Lung (tissue), 12 donors: ENCODE measurements around the gene SLC46A2. TPM values are rescaled to one million over a fixed set of nuclear protein-coding genes. Genes with fewer than 3 reads are reported as not detected.

ENCODE experiments used
- ATAC-seq: fragments of 200-7000 bp; cut with Tn5 transposase; one replicate; pipeline ENCODE4 v1.9.1; 2020; ENCODE audit warnings: moderate number of reproducible peaks; ENCODE audit not compliant: insufficient read depth, low FRiP score
- DNase-seq, 3 donors: peaks; one replicate each; pipeline ENCODE4 v3.0.0-alpha.2; 2013 to 2017
- H3K27ac ChIP-seq, 2 donors: one replicate each; pipeline ENCODE4 v1.5.1; 2013; ENCODE audit warnings: mild to moderate bottlenecking in 2 of 2, moderate library complexity in 2 of 2, control low read depth in 1 of 2, inconsistent platforms in 1 of 2, low read depth in 1 of 2, low read length in 1 of 2
- H3K27me3 ChIP-seq, 3 donors: one replicate each; pipeline ENCODE4 v1.5.1; 2013; ENCODE audit warnings: low read length in 2 of 3; ENCODE audit not compliant: control insufficient read depth in 3 of 3, insufficient read depth in 3 of 3
- H3K36me3 ChIP-seq, 4 donors: one replicate each; pipeline ENCODE4 v1.5.1; 2013; ENCODE audit warnings: low read length in 4 of 4, mild to moderate bottlenecking in 1 of 4, moderate library complexity in 1 of 4; ENCODE audit not compliant: control insufficient read depth in 4 of 4, insufficient read depth in 4 of 4
- H3K4me1 ChIP-seq, 5 donors: one replicate each; pipeline ENCODE4 v1.5.1; 2013; ENCODE audit warnings: low read length in 5 of 5, mild to moderate bottlenecking in 2 of 5, moderate library complexity in 1 of 5; ENCODE audit not compliant: control insufficient read depth in 5 of 5, insufficient read depth in 5 of 5
- H3K4me3 ChIP-seq: one replicate; pipeline ENCODE4 v1.5.1; 2013; ENCODE audit warnings: mild to moderate bottlenecking, control low read depth, moderate library complexity
- H3K9ac ChIP-seq, 2 donors: one replicate each; pipeline ENCODE4 v1.5.1; 2013; ENCODE audit warnings: low read length in 2 of 2, control low read depth in 1 of 2; ENCODE audit not compliant: insufficient read depth in 1 of 2
- H3K9me3 ChIP-seq, 4 donors: one replicate each; pipeline ENCODE4 v1.5.1; 2013; ENCODE audit warnings: low read length in 3 of 4, mild to moderate bottlenecking in 1 of 4, moderate library complexity in 1 of 4; ENCODE audit not compliant: control insufficient read depth in 4 of 4, insufficient read depth in 3 of 4
- CTCF ChIP-seq: IDR thresholded peaks from 2 replicates; pipeline ENCODE4 v1.5.1; 2012; ENCODE audit warnings: mild to moderate bottlenecking; ENCODE audit errors: control extremely low read depth, extremely low read depth
- whole genome bisulfite sequencing, 2 donors: extraction: QIAGEN DNeasy Blood & Tissue Kit; methylation state at CpG; one replicate each; pipeline ENCODE4 v1.1.7; 2013; 5-methylcytosine and 5-hydroxymethylcytosine counted together
- polyA plus RNA-seq, 2 donors: library from polyadenylated mRNA; stranded (reverse); fragments of 200-250 nt; gene quantifications; one replicate each; pipeline ENCODE4 v1.2.1, GENCODE V29; 2013
- total RNA-seq, 2 donors: library from RNA; depleted of rRNA in 1 of 2; stranded (reverse); fragments of >200 nt in 1 of 2; gene quantifications; one replicate each; pipeline ENCODE4 v1.2.1, GENCODE V29; 2014 to 2021
- donor health status: control.
- donor health status: control.
- donor health status: Bipolar disorder and iron deficiency.
- donor health status: healthy.
- donor health status: DM: yes; HTN: yes; CAD: no.

Gene SLC46A2
- total and polyA plus RNA-seq, 4 donors = 0.20 to 18.5 (median 13.6) TPM

- no peak for TF ChIP-seq CTCF
- Histone ChIP-seq H3K9ac (no peak overlapping the region), H3K36me3 (peaks cover 0 to 15% (median 1%) of the 10 kb centered on the region in 4 donors), H3K9me3 (no peaks in the 10 kb centered on the region), H3K27ac (peak overlapping the region in 1 of 2 donors; percentile 20), H3K4me3 (no peak overlapping the region), H3K4me1 (peaks cover 0 to 12% (median 6%) of the 10 kb centered on the region in 5 donors), H3K27me3 (no peaks in the 10 kb centered on the region)
- WGBS, 2 donors = 53 to 67% methylated on average over 13 of the region's 13 CpGs
- ATAC-seq (no peak), DNase-seq (peak in 1 of 3 donors; percentile 39)
Observed at GRCh38 chr9:112852741-112853504, 37.8 kb downstream of the SLC46A2 start.

- H3K9me3 ChIP-seq = no peaks in the 10 kb centered on the region
- no peak overlapping the region for H3K27ac ChIP-seq
- 96 to 99% methylated on average over 6 of the region's 6 CpGs for WGBS, 2 donors
- no peaks in the 10 kb centered on the region for H3K27me3 ChIP-seq
- ATAC-seq (no peak), DNase-seq (no peak)
- peaks cover 0 to 15% (median 1%) of the 10 kb centered on the region in 4 donors for H3K36me3 ChIP-seq
- H3K4me1 ChIP-seq = peaks cover 0 to 14% (median 3%) of the 10 kb centered on the region in 5 donors
- TF ChIP-seq CTCF = no peak
- H3K4me3 ChIP-seq = no peak overlapping the region
- H3K9ac ChIP-seq = no peak overlapping the region
Observed at GRCh38 chr9:112850840-112851239, 39.8 kb downstream of the SLC46A2 start.

GRCh38 chr9:112849363-112849922, 41.2 kb downstream of the SLC46A2 start:
- WGBS, 2 donors = 39 to 49% methylated on average over 6 of the region's 6 CpGs
- Histone ChIP-seq H3K27ac (no peak overlapping the region), H3K9me3 (no peaks in the 10 kb centered on the region), H3K9ac (no peak overlapping the region), H3K4me1 (peaks cover 0 to 14% (median 3%) of the 10 kb centered on the region in 5 donors), H3K27me3 (no peaks in the 10 kb centered on the region), H3K36me3 (peaks cover 0 to 13% (median 1%) of the 10 kb centered on the region in 4 donors), H3K4me3 (no peak overlapping the region)
- TF ChIP-seq CTCF = no peak
- peak in 1 of 3 donors; percentile 8 for DNase-seq
- ATAC-seq = peak; percentile 31
